ENCODE data around the gene FAM50B.

FAM50B gene

GRCh38 chr6:3872370-3872854 is 23.2 kb downstream of the FAM50B start:
- DNase-seq (ENCODE audit: low read depth, low spot score) = no peak

GRCh38 chr6:3873051-3873450 is 23.9 kb downstream of the FAM50B start:
- no peak for DNase-seq (ENCODE audit: low read depth, low spot score)

DNA sequence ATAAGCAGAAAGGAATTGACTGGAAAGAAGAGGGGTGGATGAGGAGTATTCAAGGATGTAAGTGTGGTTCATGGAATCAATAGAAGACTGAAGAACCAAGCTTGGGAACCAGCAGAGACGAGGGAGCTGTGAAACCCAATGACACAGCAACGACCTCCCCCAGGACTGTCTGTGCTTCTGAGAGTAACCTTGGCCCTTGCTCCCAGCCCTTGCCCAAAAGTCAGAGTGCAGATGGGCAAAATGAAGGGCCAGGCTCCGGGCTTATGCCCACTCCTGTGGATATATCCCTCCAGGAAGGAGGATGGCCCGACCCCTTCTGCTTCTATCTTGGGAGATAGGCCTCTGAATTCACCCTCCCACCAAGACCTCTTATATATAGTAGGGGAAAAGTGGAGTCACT is 24.9 kb downstream of the FAM50B start:
- no peak for DNase-seq (ENCODE audit: low read depth, low spot score)

DNA sequence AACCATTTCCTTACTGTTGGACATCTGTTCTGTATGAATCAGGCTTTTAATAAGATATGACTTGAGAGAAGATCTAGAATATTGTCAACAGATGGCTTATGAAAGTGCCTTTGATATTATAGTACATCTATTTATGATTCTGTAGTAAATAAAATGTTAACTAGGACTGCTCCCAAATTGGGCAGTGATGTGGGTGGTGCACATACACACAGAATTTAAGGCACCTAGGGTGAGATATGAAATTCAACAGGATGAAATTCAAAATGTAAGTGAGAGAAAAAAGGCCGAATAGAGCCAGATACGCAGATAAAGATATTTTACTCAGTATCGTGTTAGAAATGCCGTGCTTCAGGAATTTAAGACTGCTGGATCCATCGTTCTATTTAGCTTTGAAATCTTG is 26.3 kb downstream of the FAM50B start:
- DNase-seq (ENCODE audit: low read depth, low spot score) = no peak

GRCh38 chr6:3876101-3876500 is 26.9 kb downstream of the FAM50B start:
- no peak for DNase-seq (ENCODE audit: low read depth, low spot score)

GRCh38 chr6:3876866-3877265 is 27.7 kb downstream of the FAM50B start:
- DNase-seq (ENCODE audit: low read depth, low spot score) = no peak

DNA sequence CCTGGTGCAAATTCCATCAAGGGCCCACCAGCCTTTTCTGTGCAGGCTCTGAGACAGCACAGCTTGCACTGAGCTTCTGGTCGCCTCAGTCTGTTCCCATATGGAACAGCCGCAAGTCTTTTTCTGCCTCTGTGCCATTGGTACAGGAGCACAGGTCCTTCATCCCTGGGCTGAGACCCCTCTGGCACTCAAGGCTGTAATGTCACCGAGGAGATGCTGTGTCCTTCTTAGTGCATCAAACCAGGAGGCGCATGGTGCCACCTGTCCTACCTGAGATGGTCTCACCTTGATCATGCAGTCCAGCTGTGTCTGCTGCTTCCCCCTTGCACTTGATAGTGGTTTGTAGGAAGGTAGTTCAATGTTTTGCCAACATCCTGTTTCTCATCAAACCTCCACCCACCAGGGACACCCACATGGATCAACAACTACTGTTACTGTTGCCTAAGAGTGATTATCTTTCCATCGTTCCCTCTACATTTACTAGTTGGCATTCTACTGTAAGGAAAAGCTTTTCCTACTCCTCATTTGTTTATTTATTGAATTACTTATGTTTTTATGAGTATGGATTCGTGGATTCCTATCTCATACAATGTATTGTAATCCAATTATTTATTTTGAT is 29.0 kb downstream of the FAM50B start:
- DNase-seq (ENCODE audit: low read depth, low spot score) = no peak

DNA sequence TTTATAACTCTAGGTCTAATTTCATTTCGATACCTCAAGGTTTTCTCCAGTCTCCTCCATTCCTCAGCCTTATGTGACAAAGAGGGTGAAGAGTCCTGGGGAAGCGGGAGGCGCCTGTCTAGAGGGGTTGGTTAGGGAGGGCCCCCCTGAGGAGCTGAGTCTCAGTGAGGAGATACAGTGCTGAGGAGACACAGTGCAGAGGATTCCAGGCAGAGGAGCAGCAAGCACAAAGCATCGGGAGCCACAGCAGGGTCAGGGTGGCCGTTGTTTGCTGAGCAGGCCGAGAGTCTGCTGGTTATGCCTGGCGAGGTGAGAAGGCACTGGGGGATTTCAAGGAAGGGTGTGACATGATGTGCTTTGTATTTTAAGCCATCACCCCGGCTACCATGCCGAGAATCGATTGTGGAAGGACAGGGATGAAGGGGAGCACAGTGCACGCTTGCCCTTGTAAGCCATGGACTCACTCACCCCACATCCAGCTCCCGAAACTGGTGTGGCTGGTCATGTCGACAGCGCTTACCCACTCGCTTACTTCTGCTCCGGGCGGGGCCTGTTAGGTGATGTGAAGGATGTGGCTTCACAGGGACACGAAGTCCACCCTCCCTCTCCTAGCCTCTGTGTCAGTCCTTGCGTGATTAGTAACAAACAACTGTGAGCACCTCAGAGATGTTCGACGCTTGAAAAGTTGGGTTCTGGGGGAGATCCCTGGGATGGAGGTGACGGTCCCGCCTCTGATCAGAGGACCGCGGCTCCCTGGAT is 30.2 kb downstream of the FAM50B start:
- no peak for DNase-seq (ENCODE audit: low read depth, low spot score)

DNA sequence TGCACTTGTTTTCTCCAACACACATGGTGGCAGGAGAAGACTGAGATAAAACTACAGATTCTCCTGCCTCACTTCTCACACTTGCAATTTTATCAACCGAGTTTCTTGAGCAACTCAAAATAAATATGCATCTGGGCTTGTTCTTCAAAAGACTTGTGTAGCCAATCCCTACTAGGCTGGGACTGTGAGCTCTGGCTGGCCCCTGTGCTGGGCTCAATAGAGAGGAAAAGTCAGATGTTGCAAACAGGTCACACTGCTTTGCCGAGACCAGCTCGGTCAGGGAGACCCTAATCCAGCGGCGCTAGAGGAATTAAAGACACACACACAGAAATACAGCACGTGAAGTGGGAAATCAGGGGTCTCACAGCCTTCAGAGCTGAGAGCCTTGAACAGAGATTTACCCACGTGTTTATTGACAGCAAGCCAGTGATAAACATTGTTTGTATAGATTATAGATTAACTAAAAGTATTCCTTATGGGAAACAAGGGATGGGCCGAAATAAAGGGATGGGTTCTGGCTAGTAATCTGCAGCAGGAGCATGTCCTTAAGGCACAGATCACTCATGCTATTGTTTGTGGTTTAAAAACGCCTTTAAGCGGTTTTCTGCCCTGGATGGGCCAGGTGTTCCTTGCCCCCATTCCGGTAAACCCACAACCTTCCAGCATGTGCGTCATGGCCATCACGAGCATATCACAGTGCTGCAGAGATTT is 32.7 kb downstream of the FAM50B start:
- no peak for DNase-seq (ENCODE audit: low read depth, low spot score)

- DNase-seq (ENCODE audit: low read depth, low spot score) = no peak
Observed at GRCh38 chr6:3882431-3882830, 33.3 kb downstream of the FAM50B start.

DNA sequence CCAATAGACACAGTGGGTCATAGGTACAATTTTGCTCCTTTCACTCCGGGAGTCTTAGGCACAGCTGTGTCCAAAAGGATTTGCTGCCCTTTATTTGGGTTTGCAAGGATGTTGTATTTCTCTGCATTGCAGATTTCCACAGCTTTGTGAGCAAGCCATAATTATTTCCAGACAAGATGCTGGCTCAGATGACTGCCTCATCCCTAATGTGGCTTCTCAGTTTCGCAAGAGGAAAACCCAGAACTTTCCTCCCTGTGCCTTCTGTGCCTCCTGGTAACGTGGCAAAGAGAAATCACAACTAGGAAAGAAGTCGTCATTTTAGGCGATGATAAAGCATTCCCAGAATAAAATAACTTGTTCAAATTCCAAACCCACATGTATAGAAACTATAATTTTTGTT is 33.7 kb downstream of the FAM50B start:
- DNase-seq (ENCODE audit: low read depth, low spot score) = no peak

DNA sequence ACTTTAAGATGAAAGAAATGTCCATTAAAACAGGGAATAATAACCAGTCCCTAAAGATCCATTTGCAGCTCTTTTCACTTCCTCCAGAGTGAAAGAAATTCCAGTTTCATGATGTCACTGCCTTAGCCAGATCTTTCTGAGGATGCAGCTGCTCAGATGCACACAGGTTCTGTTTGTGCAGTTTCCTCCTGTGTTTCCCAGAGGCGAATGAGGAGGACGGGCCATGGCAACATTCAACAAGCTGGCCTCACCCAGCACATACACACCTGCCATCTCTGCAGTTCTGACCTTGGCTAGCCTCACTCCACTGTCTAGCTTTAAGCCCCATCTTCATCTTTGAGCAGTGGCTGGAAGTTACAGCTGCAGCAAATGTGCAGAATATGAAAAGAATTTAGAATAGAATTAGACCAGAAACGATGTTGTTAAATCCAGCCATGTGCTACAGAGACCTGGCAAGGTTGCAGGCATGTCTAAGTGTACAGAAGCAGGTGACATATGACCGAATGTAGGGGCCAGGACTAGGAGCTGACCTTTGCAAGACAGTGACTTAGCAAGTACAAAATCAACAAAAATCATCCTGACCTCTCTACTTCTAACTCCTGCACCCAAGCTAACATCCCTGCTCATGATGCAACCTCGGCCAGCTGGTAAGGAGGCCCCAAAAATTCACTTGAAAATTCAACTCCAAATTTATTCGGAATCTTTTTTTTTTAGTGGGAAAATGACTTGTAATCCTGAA is 35.0 kb downstream of the FAM50B start:
- no peak for DNase-seq (ENCODE audit: low read depth, low spot score)

DNA sequence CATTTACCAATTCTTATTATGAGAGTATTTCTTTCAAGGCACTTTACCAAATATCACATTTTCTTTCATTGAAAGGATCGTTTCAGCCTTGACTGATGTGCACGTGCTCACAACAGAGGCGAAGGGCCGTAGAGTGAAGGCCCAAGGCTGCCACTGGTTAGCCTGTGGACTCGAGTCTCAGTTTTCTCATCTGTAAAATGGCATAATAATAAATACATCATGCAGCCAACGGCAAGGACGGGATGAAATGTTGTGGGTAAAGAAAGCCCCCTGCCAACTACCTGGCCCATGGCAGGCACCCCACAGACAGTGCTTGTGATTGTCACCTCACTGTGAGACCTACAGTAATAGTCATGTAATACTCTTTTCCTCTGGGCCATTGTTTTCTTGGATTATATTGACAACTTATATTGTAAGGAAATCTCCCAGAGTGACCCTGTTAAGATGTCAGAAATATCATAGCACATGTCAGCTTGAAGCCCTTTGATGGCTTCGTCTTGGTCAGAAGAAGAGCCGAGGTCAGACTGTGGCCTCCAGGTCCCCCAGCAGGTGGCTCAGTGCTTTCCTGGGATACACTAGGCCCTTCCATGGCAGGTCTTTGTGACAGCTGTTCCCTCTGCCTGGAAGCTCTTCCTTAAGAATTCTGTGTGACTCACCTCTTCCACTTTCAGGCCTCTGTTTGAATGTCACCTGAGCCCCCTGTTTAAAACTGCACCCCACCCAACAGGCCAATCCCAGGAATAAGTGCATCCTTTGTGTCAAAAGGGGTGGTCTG is 36.3 kb downstream of the FAM50B start:
- no peak for DNase-seq (ENCODE audit: low read depth, low spot score)

DNA sequence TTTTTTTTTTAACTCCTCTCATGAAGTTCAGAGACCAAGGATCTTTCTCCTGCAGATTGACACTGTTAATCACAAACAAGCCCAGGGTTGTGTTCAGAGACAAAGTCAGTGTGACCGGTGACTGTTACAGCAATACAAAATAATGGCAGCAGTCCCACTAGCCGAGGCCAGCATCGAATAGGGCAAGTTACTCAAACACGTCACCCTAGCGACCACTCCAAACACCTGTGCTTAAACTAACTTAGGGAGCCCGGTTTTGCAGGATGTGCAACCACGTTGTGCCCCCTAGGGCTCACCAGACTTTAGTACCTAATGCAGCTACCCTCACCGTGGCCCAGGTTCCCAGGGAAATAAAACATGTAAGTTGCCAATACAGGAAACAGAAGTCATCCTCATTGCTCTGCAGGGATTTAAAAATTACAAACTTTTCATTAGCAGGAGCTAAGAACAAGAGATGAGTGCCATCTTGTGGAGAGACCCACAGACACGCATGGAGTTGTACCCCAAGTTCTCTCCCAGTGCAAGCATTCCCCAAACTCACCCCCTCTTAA is 38.1 kb downstream of the FAM50B start:
- no peak for DNase-seq (ENCODE audit: low read depth, low spot score)

GRCh38 chr6:3888153-3888957 is 39.2 kb downstream of the FAM50B start:
- DNase-seq (ENCODE audit: low read depth, low spot score) = no peak

GRCh38 chr6:3890047-3890446 is 40.9 kb downstream of the FAM50B start:
- DNase-seq (ENCODE audit: low read depth, low spot score) = no peak

GRCh38 chr6:3891883-3892282 is 42.7 kb downstream of the FAM50B start:
- DNase-seq (ENCODE audit: low read depth, low spot score) = no peak

GRCh38 chr6:3892603-3893002 is 43.4 kb downstream of the FAM50B start:
- no peak for DNase-seq (ENCODE audit: low read depth, low spot score)

DNA sequence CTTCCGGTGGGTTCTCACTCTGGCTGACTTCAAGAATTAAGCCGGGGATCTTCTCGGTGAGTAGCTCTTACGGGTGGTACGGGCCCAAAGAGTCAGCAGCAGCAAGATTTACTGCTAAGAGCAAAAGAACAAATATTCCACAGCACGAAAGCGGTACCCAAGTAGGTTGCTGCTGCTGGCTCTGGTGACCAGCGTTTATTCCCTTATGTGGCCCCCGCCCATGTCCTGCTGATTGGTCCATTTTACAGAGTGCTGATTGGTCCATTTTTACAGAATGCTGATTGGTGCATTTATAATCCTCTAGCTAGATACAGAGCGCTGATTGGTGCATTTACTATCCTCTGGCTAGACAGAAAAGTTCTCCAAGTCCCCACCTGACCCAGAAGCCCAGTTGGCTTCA is 44.3 kb downstream of the FAM50B start:
- no peak for DNase-seq (ENCODE audit: low read depth, low spot score)

GRCh38 chr6:3893917-3894316 is 44.7 kb downstream of the FAM50B start:
- DNase-seq (ENCODE audit: low read depth, low spot score) = no peak
